WTC11 (cell line): ENCODE measurements around the gene HFE. TPM values are rescaled to one million over a fixed set of nuclear protein-coding genes. Genes with fewer than 3 reads are reported as not detected.

ENCODE experiments used
- CREM ChIP-seq: sonication (generic); formaldehyde crosslinking; IDR thresholded peaks from 2 replicates; pipeline ENCODE4 v1.8.1; 2022; ENCODE audit warnings: mild to moderate bottlenecking, missing genetic modification reagents, moderate library complexity
- E2F1 ChIP-seq: sonication (generic); formaldehyde crosslinking; IDR thresholded peaks from 2 replicates; pipeline ENCODE4 v1.8.0; 2022; ENCODE audit warnings: mild to moderate bottlenecking, missing genetic modification reagents
- EMX1 ChIP-seq: fragments of 250-450 bp; sonication (Bioruptor Pico); IDR thresholded peaks from 2 replicates; pipeline ENCODE4 v1.8.0; 2021; ENCODE audit warnings: mild to moderate bottlenecking
- FOXK1 ChIP-seq: sonication (generic); formaldehyde crosslinking; IDR thresholded peaks from 2 replicates; pipeline ENCODE4 v1.8.0; 2022; ENCODE audit warnings: mild to moderate bottlenecking, moderate library complexity, missing genetic modification reagents
- GABPB1 ChIP-seq: sonication (generic); formaldehyde crosslinking; IDR thresholded peaks from 2 replicates; pipeline ENCODE4 v1.8.1; 2023; ENCODE audit warnings: mild to moderate bottlenecking, missing genetic modification reagents
- MLX ChIP-seq: sonication (generic); formaldehyde crosslinking; IDR thresholded peaks from 2 replicates; pipeline ENCODE4 v1.8.1; 2023; ENCODE audit warnings: mild to moderate bottlenecking, missing genetic modification reagents, moderate library complexity
- MYBL2 ChIP-seq: sonication (generic); formaldehyde crosslinking; IDR thresholded peaks from 2 replicates; pipeline ENCODE4 v1.8.1; 2023; ENCODE audit warnings: mild to moderate bottlenecking, moderate library complexity, missing genetic modification reagents
- NFE2L1 ChIP-seq: sonication (generic); formaldehyde crosslinking; IDR thresholded peaks from 2 replicates; pipeline ENCODE4 v1.8.1; 2023; ENCODE audit warnings: missing genetic modification reagents
- NFYB ChIP-seq: sonication (generic); formaldehyde crosslinking; conservative IDR thresholded peaks from 2 replicates; pipeline ENCODE4 v1.8.0; 2022; ENCODE audit warnings: low read depth, missing genetic modification reagents
- NR1H2 ChIP-seq: sonication (generic); formaldehyde crosslinking; IDR thresholded peaks from 2 replicates; pipeline ENCODE4 v1.9.0; 2021; ENCODE audit warnings: mild to moderate bottlenecking, moderate library complexity, missing genetic modification reagents
- NR2C2 ChIP-seq: sonication (generic); formaldehyde crosslinking; IDR thresholded peaks from 2 replicates; pipeline ENCODE4 v1.8.0; 2022; ENCODE audit warnings: mild to moderate bottlenecking, missing genetic modification reagents
- RORB ChIP-seq: fragments of 250-450 bp; sonication (Bioruptor Pico); IDR thresholded peaks from 2 replicates; pipeline ENCODE4 v1.9.0; 2021; ENCODE audit warnings: mild to moderate bottlenecking
- SMAD3 ChIP-seq: sonication (generic); formaldehyde crosslinking; IDR thresholded peaks from 2 replicates; pipeline ENCODE4 v1.8.0; 2022; ENCODE audit warnings: missing genetic modification reagents, mild to moderate bottlenecking, borderline replicate concordance
- SMAD4 ChIP-seq: sonication (generic); formaldehyde crosslinking; IDR thresholded peaks from 2 replicates; pipeline ENCODE4 v1.8.0; 2022; ENCODE audit warnings: mild to moderate bottlenecking, missing genetic modification reagents
- TCF7 ChIP-seq: sonication (generic); formaldehyde crosslinking; IDR thresholded peaks from 2 replicates; pipeline ENCODE4 v1.8.0; 2022; ENCODE audit warnings: mild to moderate bottlenecking, low read depth, missing genetic modification reagents, moderate library complexity
- TEAD1 ChIP-seq: sonication (generic); formaldehyde crosslinking; IDR thresholded peaks from 2 replicates; pipeline ENCODE4 v1.8.0; 2022; ENCODE audit warnings: mild to moderate bottlenecking, missing genetic modification reagents
- ZMAT4 ChIP-seq: fragments of 250-450 bp; sonication (Bioruptor Pico); IDR thresholded peaks from 2 replicates; pipeline ENCODE4 v1.9.0; 2021; ENCODE audit warnings: mild to moderate bottlenecking
- ZNF138 ChIP-seq: sonication (generic); formaldehyde crosslinking; conservative IDR thresholded peaks from 2 replicates; pipeline ENCODE4 v1.8.1; 2022; ENCODE audit warnings: mild to moderate bottlenecking, moderate library complexity, missing genetic modification reagents
- ZNF317 ChIP-seq: sonication (generic); formaldehyde crosslinking; IDR thresholded peaks from 2 replicates; pipeline ENCODE4 v1.8.1; 2023; ENCODE audit warnings: low read depth, mild to moderate bottlenecking, moderate library complexity, missing genetic modification reagents, borderline replicate concordance
- ZNF416 ChIP-seq: fragments of 250-450 bp; sonication (Bioruptor Pico); IDR thresholded peaks from 2 replicates; pipeline ENCODE4 v1.9.0; 2021; ENCODE audit warnings: mild to moderate bottlenecking, inconsistent platforms
- ZNF671 ChIP-seq: fragments of 250-450 bp; sonication (Bioruptor Pico); IDR thresholded peaks from 2 replicates; pipeline ENCODE4 v1.8.0; 2021; ENCODE audit warnings: mild to moderate bottlenecking
- total RNA-seq: library from RNA; stranded (reverse); gene quantifications from 3 replicates; pipeline ENCODE4 v1.2.3, GENCODE V29; 2021
- TF ChIP-seq, protein P1 (sequence below): sonication (generic); formaldehyde crosslinking; IDR thresholded peaks from 2 replicates; pipeline ENCODE4 v1.8.0; 2023; ENCODE audit warnings: missing genetic modification reagents, mild to moderate bottlenecking, borderline replicate concordance
- TF ChIP-seq, protein P2 (sequence below): sonication (generic); formaldehyde crosslinking; IDR thresholded peaks from 2 replicates; pipeline ENCODE4 v1.8.0; 2023; ENCODE audit warnings: missing genetic modification reagents
- TF ChIP-seq, protein P3 (sequence below): sonication (generic); formaldehyde crosslinking; IDR thresholded peaks from 2 replicates; pipeline ENCODE4 v1.8.1; 2023; ENCODE audit warnings: mild to moderate bottlenecking, missing genetic modification reagents, borderline replicate concordance
- TF ChIP-seq, protein P4 (sequence below): fragments of 250-450 bp; sonication (Bioruptor Pico); conservative IDR thresholded peaks from 2 replicates; pipeline ENCODE4 v1.9.0; 2021; ENCODE audit warnings: mild to moderate bottlenecking

HFE gene
- total RNA-seq, 1 experiment from 2014 or later = 1.9 TPM

DNA sequence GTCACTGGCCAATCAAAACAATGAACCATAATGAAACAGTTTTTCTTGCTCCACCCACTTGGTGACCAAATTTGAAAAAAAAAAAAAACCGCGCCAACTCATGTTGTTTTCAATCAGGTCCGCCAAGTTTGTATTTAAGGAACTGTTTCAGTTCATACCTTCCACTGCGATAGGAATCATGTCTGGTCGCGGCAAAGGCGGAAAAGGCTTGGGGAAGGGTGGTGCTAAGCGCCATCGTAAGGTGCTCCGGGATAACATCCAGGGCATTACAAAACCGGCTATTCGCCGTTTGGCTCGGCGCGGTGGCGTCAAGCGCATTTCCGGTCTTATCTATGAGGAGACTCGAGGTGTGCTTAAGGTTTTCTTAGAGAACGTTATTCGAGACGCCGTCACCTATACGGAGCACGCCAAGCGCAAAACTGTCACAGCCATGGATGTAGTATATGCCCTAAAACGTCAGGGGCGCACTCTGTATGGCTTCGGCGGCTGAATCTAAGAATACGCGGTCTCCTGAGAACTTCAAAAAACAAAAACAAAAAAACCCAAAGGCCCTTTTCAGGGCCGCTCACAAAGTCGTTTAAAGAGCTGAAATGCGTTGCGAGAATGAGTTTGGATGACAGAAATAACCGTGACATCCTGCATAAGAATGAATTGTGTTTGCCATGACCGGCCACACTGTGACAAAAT, 16.7 kb downstream of the HFE start (continued):
- TF ChIP-seq, protein P1, sequence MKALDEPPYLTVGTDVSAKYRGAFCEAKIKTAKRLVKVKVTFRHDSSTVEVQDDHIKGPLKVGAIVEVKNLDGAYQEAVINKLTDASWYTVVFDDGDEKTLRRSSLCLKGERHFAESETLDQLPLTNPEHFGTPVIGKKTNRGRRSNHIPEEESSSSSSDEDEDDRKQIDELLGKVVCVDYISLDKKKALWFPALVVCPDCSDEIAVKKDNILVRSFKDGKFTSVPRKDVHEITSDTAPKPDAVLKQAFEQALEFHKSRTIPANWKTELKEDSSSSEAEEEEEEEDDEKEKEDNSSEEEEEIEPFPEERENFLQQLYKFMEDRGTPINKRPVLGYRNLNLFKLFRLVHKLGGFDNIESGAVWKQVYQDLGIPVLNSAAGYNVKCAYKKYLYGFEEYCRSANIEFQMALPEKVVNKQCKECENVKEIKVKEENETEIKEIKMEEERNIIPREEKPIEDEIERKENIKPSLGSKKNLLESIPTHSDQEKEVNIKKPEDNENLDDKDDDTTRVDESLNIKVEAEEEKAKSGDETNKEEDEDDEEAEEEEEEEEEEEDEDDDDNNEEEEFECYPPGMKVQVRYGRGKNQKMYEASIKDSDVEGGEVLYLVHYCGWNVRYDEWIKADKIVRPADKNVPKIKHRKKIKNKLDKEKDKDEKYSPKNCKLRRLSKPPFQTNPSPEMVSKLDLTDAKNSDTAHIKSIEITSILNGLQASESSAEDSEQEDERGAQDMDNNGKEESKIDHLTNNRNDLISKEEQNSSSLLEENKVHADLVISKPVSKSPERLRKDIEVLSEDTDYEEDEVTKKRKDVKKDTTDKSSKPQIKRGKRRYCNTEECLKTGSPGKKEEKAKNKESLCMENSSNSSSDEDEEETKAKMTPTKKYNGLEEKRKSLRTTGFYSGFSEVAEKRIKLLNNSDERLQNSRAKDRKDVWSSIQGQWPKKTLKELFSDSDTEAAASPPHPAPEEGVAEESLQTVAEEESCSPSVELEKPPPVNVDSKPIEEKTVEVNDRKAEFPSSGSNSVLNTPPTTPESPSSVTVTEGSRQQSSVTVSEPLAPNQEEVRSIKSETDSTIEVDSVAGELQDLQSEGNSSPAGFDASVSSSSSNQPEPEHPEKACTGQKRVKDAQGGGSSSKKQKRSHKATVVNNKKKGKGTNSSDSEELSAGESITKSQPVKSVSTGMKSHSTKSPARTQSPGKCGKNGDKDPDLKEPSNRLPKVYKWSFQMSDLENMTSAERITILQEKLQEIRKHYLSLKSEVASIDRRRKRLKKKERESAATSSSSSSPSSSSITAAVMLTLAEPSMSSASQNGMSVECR (CRISPR knock-in tag) = peak; percentile 96
- TF ChIP-seq, protein P2, sequence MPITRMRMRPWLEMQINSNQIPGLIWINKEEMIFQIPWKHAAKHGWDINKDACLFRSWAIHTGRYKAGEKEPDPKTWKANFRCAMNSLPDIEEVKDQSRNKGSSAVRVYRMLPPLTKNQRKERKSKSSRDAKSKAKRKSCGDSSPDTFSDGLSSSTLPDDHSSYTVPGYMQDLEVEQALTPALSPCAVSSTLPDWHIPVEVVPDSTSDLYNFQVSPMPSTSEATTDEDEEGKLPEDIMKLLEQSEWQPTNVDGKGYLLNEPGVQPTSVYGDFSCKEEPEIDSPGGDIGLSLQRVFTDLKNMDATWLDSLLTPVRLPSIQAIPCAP (CRISPR knock-in tag) = 0 out of 2 replicates have a peak, but pooled peaks have one; percentile 64
- TF ChIP-seq ZNF671 (CRISPR knock-in tag) = peak; percentile 91; the same call in 1 of the 2 replicates
- peak; percentile 69; the same call in 1 of the 2 replicates for TF ChIP-seq TEAD1 (CRISPR knock-in tag)
- peak; percentile 82 for TF ChIP-seq MYBL2 (CRISPR knock-in tag)
- TF ChIP-seq FOXK1 (CRISPR knock-in tag) = peak; percentile 72; the same call in 1 of the 2 replicates
- no peak for TF ChIP-seq ZNF138 (CRISPR knock-in tag)
- TF ChIP-seq CREM (CRISPR knock-in tag) = peak; percentile 48; the same call in 1 of the 2 replicates
- peak; percentile 88 for TF ChIP-seq GABPB1 (CRISPR knock-in tag)
- TF ChIP-seq SMAD3 (CRISPR knock-in tag) = peak; percentile 54; the same call in 1 of the 2 replicates
- TF ChIP-seq NR2C2 (CRISPR knock-in tag) = no peak
- TF ChIP-seq ZMAT4 (CRISPR knock-in tag) = peak; percentile 75; the same call in 1 of the 2 replicates
- TF ChIP-seq E2F1 (CRISPR knock-in tag) = peak; percentile 58
- no peak for TF ChIP-seq RORB (CRISPR knock-in tag)
- TF ChIP-seq MLX (CRISPR knock-in tag) = no peak; the same call in 1 of the 2 replicates
- TF ChIP-seq NR1H2 (CRISPR knock-in tag) = no peak
- peak; percentile 72; the same call in 1 of the 2 replicates for TF ChIP-seq NFE2L1 (CRISPR knock-in tag)
- peak; percentile 35; the same call in 1 of the 2 replicates for TF ChIP-seq NFYB (CRISPR knock-in tag)
- peak; percentile 93; the same call in 1 of the 2 replicates for TF ChIP-seq ZNF416
- TF ChIP-seq TCF7 (CRISPR knock-in tag) = no peak
- TF ChIP-seq ZNF317 (CRISPR knock-in tag) = peak; percentile 31; the same call in 1 of the 2 replicates
- TF ChIP-seq, protein P3, sequence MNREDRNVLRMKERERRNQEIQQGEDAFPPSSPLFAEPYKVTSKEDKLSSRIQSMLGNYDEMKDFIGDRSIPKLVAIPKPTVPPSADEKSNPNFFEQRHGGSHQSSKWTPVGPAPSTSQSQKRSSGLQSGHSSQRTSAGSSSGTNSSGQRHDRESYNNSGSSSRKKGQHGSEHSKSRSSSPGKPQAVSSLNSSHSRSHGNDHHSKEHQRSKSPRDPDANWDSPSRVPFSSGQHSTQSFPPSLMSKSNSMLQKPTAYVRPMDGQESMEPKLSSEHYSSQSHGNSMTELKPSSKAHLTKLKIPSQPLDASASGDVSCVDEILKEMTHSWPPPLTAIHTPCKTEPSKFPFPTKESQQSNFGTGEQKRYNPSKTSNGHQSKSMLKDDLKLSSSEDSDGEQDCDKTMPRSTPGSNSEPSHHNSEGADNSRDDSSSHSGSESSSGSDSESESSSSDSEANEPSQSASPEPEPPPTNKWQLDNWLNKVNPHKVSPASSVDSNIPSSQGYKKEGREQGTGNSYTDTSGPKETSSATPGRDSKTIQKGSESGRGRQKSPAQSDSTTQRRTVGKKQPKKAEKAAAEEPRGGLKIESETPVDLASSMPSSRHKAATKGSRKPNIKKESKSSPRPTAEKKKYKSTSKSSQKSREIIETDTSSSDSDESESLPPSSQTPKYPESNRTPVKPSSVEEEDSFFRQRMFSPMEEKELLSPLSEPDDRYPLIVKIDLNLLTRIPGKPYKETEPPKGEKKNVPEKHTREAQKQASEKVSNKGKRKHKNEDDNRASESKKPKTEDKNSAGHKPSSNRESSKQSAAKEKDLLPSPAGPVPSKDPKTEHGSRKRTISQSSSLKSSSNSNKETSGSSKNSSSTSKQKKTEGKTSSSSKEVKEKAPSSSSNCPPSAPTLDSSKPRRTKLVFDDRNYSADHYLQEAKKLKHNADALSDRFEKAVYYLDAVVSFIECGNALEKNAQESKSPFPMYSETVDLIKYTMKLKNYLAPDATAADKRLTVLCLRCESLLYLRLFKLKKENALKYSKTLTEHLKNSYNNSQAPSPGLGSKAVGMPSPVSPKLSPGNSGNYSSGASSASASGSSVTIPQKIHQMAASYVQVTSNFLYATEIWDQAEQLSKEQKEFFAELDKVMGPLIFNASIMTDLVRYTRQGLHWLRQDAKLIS (CRISPR knock-in tag) = no peak
- TF ChIP-seq EMX1 (CRISPR knock-in tag) = peak; percentile 95
- TF ChIP-seq SMAD4 = peak; percentile 12
- TF ChIP-seq, protein P4, sequence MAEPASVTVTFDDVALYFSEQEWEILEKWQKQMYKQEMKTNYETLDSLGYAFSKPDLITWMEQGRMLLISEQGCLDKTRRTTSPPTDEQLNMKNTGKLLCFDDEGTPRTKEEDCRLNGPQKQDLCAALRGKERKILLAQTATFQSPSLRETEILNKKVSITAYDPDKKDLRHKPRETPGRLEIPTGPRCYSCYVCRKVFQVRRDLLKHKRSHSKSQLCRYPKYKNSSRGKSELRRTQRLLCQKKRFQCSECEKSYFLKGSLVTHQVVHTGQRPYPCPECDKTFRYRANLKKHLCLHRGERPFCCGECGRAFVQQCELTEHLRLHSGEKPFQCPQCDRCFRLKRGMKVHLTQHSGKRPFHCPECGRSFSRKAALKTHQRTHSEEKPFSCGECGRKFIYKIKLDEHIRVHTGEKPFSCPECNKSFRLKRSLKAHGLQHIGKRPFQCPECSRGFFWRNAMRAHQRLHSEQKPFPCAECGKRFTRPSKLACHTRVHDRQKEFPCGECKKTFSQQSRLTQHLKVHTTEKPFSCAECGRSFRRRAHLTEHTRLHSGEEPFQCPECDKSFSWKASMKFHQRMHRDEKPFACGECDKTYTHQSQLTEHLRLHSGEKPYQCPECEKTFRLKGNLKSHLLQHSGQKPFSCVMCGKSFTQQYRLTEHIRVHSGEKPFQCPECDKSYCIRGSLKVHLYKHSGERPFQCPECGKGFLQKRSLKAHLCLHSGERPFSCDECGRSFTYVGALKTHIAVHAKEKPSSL = peak; percentile 81
